Activated T-helper 1 cell treated with anti-CD3 and anti-CD28 coated beads, Interleukin-2, amount 50 U/mL, for 16 hours (primary cell): ENCODE measurements around the gene CACNA1C.

Experiments
- DNase-seq, 2 donors: peaks; one replicate each; pipeline ENCODE4 v3.0.0-alpha.2; 2020; ENCODE audit warnings: low read depth in 1 of 2, low spot score in 1 of 2

CACNA1C gene

GRCh38 chr12:2539938-2540337, 487.2 kb downstream of the CACNA1C start:
- DNase-seq = no peak

GRCh38 chr12:2540535-2540941, 487.8 kb downstream of the CACNA1C start:
- no peak for DNase-seq

- DNase-seq = no peak
These were observed 488.9 kb downstream of the CACNA1C start for GRCh38 chr12:2541631-2542204.

- DNase-seq = no peak
These were observed 491.0 kb downstream of the CACNA1C start for GRCh38 chr12:2543801-2544200.

GRCh38 chr12:2544230-2544629, 491.4 kb downstream of the CACNA1C start:
- no peak for DNase-seq

- DNase-seq = no peak
These were observed 494.7 kb downstream of the CACNA1C start for GRCh38 chr12:2547273-2548044.

- DNase-seq = no peak
These were observed 495.3 kb downstream of the CACNA1C start for GRCh38 chr12:2548081-2548480.

GRCh38 chr12:2550561-2551411, 498.0 kb downstream of the CACNA1C start:
- no peak for DNase-seq

GRCh38 chr12:2551412-2551900, 498.7 kb downstream of the CACNA1C start:
- DNase-seq = no peak

GRCh38 chr12:2552000-2552756, 499.4 kb downstream of the CACNA1C start:
- DNase-seq = no peak

GRCh38 chr12:2553388-2554126, 500.8 kb downstream of the CACNA1C start:
- DNase-seq = no peak

GRCh38 chr12:2555487-2556082, 502.8 kb downstream of the CACNA1C start:
- no peak for DNase-seq

GRCh38 chr12:2557597-2557996, 504.8 kb downstream of the CACNA1C start:
- no peak for DNase-seq

- DNase-seq = no peak
These were observed 507.1 kb downstream of the CACNA1C start for GRCh38 chr12:2559931-2560330.

- DNase-seq = no peak
These were observed 507.6 kb downstream of the CACNA1C start for GRCh38 chr12:2560356-2560755.

- DNase-seq = no peak
These were observed 508.6 kb downstream of the CACNA1C start for GRCh38 chr12:2561367-2561766.

- DNase-seq = no peak
These were observed 509.6 kb downstream of the CACNA1C start for GRCh38 chr12:2562400-2562799.

GRCh38 chr12:2563709-2564108, 510.9 kb downstream of the CACNA1C start:
- no peak for DNase-seq

GRCh38 chr12:2566161-2566560, 513.4 kb downstream of the CACNA1C start:
- no peak for DNase-seq

- DNase-seq = no peak
These were observed 514.9 kb downstream of the CACNA1C start for GRCh38 chr12:2567711-2568110.
